Activated naive CD4-positive, alpha-beta T cell treated with Interleukin-2 at 50 U/mL for 16 hours (primary cell): ENCODE measurements around the gene PSMB10.
"Not testable (repeated sequence)": the region's sequence is repeated elsewhere in the genome, so short reads cannot be mapped to it uniquely, and the experiment has no call there.

Experiments used
- DNase-seq: peaks from one replicate; pipeline ENCODE4 v3.0.0-alpha.2; 2020

The PSMB10 gene

DNA sequence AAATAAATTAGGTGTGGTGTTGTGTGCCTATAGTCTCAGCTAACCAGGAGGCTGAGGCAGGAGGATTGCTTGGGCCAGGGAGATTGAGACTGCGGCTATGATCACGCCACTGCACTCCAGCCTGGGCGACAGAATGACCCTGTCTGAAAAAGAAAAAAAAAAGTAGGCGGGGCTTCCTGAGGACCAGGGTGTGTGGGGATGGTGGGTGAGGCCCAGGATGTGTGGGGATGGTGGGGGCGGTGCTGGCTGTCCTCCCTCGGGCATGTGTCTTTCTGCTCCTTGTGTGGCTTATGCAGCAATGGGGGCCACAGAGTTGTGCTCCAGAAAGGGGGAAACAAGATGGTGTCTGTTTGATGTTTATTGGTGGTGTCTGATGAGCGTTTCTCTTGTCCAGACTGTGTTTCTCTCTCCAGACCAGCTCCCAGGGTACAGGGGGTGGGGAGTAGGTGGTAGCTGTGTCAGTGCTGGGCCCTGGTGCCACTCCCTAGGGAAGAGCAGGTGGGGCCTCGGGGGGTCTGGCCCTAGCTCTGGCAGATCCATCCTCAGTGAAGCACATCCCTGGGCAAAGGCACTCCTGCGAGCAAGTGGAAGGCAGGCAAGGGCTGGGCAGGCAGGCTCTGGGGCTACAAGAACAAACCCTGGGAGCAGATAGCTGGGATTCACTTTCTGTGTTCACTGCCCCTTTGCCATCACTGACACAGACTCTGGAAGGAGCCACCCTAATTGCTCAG, 5.0 kb upstream of the PSMB10 start:
- DNase-seq = no peak

DNA sequence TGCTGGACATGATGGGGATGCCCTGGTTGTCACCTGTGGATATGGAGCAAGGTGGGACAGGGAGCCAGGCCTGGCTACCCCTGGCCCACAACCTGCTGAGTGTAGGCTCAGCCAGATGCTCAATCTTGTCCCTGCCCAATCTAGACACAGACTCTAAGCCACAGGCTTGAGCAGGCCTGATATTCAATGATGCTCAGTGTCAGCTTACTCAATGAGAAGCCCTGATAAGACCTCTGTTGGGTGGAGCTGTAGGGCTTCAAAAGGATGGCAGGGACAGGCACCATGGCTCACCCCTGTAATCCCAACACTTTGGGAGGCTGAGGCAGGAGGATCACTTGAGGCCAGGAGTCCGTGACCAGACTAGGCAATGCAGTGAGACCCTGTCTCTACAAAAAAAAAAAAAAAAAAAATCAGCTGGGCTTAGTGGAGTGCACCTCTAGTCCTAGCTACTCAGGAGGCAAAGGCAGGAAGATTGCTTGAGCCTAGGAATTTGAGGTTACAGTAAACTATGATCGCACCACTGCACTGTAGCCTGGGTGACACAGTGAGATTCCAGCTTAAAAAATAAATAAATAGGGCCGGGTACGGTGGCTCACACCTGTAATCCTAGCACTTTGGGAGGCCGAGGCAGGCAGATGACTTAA, 3.9 kb upstream of the PSMB10 start:
- DNase-seq = no peak

DNA sequence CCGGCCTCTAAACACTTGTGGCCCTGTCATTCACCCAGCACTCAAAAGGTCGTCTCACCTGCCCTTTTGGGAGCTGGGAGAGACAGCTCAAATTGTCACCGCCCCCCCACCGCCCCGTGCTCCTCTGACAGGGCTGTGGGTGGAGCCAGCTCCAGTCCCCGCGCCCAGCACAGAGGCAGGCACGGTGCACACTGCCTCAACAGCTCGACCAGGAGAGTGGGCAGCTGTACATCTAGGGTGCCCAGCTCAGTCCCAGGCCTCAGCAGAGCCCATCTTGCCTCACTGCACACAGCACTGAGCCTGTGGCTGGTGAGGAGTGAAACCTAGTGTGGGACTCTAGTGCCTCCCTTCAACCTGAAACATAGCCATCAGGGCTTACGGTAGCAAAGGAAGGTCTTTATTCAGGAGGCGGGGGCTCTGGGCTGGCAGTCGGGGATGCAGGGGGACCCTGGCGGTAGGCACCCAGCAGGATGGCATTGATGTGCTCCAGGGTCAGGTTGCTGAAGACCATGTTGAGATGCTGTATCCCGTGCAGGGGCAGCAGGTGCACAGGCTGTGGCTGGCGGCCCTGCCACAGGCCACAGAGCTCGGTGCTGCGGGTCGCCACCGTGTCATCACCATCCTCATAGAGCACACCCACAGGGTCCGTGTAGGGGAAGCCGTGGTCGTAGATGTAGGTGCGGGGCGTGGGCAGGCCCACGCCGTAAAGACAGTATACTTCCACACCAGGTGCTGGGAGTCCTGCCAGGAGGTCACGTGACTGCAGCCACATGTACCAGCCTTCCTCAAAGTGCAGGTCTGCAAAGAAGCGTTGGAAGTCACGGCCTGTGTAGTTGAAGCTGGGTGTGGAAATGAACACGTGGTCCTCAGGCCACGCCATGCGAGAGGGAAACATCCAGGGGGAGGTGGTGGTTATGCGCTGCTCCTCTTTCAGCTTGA, 3.1 kb upstream of the PSMB10 start:
- DNase-seq = peak; percentile 34

DNA sequence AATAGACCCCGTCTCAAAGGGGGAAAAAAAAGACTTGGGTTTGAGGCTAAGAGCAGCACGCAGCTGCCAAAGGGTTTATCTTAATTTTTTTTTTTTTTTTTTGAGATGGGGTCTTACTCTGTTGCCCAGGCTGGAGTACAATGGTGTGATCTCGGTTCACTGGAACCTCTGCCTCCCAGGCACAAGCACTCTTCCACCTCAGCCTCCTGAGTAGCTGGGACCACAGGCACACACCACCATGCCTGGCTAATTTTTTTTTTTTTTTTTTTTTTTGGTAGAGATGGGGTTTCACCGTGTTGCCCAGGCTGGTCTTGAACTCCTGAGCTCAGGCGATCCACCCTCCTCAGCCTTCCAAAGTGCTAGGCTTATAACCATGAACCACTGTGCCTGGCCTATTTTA, 1.1 kb upstream of the PSMB10 start:
- not testable (repeated sequence) for DNase-seq

DNA sequence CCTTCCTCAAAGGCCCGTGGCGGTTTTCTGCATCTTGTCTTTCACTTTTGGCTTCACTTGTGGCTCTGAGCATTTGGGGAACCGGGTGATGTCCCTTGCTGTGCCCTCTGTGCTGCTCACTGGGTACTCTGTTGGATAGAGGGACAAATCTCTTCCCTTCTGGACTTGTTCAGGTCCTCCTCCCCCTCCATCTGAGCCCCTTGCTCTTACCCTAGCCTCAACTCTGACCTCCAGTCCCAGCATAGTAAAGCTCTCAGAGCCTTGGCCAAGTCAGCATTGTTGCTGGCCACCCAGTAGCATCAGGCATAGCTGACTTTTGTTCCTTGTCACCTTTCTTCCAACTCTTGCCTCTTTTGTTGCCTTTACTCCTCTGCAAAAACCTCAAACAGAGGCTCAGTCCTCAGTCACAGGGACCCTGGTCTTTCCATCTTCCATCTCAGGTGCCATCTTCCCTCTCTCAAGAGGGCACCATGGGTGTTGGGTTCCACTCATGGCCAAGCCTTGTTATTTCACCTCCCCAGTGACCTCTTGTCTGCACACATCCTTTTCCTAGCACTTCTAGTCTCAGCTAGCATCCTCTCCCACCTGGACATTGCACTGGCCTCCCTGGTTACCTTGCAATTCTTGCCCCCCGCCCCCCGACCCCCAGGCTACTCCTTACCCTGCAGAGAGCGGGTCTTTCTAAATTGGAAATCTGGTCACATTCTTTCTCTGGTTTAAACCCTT, 393 bp upstream of the PSMB10 start:
- peak; percentile 79 for DNase-seq

DNA sequence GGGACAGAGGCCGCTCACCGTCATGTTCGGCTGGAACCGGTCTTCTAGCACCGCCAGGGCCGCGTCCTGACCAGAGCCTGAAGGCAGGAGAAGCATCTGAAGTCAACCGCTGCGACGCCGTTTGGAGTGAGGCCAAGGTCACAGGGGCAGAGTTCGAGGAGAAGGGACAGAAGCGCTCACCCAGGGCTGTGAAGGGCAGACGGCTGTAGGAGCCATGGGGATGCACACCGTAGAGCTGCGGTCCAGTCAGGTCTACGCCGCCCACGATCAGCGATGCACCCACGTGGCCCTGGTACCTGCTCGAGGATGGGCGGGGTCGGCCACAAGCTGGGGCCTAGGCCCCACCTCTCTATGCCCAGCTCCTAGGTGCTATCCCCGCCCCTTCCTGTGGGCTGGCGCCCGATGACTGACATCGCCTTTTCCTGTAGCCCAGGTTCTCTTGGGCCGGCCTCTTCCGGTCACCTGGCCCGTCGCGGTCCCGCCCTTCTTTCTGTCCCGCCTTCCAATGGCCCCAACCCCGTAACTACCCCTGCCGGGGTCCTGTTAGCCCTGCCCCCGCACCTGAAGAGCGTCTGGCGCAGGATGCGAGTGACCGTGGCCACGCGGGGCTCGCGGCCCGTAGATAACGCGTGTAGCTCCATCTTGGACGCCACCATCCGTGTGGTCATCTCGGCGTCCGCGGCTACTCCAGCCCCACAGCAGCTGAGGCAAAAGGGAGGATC, 1.1 kb downstream of the PSMB10 start:
- DNase-seq = peak; percentile 97

DNA sequence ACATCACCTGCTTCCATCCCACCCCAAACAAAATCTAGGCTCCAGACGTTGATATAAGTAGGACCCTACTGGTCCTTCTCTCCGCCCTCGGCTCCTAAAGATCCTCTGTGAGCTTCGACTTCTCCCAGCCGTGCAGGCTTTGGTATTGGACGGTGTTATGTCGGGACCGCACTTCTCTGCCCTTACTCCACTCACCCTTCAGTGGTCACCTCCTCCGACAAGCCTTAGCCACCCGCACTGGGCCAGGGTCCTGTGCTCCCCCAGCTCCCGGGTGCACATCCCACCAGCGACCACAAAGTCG, 1.6 kb downstream of the PSMB10 start:
- DNase-seq = no peak

DNA sequence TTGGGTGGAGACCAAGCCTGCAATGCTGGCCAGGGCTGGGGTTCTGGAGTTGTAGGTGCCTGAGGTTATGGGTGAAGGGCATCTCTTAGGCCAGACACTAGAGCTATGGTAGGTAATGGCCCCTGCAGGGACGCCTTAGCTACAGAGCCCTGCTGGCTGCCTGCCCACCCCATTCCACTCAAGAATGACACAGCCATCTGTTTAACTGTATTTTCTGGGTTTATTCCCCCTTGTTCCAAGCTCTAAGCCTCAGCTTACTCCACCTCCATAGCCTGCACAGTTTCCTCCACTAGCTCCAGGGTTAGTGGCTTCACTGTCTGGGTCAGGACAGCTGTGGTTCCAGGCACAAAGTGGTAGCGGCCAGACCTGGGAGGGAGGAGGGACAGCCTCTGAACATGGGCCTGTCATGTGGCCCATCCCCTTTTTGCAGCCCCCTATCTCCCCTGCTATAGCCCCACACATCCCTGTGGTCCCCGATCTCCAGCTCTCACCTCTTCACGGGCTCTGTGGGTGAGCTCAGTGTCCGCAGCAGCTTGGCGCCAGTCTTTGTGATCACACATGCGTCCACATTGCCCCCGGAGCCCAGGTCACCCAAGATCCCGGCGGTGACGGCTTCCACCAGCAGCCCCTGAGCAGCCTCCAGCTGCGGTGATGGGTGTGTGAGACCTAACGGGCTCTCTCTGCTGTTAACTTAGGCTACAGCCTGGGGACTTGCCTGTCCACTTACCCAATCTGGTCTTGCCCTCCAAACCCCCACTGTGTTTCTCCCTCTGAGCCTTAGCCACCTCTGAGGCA, 2.1 kb downstream of the PSMB10 start:
- DNase-seq = no peak

DNA sequence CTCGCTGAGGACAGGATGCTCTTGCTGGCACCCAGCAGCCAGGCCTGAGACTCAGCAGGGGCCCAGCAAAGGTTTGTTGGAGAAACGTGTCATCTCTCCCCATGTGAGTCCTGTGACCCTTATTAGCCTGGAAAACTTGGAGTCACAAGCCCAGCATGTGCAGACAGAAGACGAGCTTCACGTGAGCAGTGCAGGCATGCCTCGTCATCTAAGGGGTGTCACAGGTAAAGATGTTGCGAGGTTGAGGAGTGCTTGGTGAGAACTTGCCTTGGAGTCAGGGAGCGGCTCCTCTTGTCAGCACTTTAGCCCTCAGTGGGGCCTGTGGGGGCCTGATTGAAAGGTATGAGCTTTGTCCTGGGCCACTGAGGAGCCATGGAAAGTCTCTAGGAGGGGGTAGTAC, 2.8 kb downstream of the PSMB10 start:
- no peak for DNase-seq

DNA sequence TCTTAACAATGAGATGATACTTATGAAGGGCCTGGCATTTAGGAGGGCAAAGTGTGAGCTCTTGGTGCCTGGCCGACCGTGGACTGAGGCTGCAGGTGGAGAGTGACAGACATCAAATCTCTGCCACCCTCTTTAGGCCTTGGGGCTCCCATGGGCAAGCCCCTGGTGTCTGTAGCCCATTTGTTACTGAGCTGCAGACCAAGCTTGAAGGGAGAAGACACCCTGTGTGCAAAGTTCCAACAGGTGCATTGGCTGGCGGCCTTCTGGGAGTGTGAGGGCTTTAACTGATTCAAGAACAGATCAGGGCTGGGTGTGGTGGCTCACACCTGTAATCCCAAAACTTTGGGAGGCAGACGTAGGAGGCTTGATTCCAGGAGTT, 4.2 kb downstream of the PSMB10 start:
- DNase-seq = no peak

DNA sequence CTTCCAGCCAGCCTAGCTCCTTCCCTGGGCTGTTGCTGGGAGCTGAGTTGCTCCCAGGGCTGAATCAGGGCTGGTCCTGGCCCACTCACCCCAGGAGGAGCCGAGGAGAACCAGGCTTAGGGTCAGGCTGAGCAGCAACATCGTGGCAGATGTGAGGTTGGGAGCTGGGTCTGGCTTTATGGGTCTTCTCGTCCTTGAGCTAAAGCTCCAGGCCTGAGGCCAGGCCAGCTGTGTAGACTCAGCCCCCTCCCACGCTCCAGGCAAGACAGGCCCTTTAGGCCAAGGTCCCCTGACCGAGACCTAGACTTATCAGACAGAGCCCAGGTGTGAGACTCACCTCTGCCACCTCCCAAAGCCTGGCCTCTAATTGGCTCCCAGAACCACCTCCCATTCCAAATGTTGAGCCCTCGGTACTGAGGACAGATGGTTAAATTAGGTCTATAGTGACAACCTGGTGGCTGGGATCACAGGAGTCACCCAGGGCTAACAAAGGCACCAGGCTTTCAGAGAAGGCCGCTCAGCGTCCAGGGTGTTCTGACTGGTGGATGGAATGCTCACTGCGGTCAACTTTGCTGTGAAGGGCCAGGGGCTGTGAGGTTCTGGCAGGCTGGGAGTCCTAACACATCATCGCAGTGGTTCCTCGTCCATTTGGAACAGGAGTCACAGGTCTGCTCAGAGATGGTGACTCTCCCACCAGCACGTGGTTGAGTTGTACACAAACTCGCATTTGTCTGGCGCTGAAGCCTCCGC, 4.8 kb downstream of the PSMB10 start, which contains the start of gene CTRL:
TSS of gene CTRL (minus strand) at position 151 of the 750 bp plus-strand sequence. CDS start at position 141, 10 bp downstream.
- no peak for DNase-seq

DNA sequence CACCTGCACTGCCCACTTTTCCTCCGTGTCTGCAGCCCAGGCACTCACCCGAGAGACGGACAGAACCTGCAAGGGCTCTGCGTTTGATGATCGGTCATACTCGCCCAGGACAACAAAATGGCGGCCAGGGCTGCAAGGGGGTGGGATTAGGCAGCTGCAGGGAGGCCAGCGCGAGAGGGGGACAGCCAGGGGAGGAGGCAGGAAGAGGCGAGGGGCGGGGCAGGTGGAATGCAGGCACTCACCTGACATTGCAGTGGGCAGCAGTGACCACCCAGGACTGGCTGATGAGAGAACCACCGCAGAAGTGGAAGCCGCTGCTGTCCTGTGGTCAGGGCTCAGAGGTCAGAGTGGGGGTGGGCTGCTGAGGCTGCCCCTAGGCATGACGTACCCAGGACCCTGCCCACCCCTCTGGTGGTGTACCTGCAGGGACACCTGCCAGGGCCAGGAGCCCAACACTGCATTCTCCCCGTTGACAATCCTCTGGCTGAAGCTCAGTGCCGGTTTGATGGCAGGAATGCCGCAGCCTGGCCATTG, 5.9 kb downstream of the PSMB10 start:
- DNase-seq = no peak

DNA sequence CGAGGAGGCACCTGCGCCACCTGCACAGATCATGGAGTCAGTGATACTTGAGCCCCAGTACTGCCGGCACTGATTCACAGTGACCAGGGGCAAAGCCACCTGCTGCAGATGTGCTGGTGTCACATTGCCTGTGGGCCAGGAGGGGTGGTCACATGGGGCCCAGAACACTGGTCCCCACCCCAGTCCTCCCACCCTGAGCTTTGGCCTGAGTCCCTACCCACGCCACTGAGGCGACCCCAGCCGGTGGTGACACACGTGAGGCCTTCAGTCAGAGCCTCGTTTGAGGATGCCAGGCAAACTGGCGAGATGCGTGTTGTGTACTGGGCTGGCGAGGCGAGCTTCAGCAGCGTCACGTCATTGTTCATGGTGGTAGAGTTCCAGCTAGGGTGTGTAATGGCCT, 6.5 kb downstream of the PSMB10 start:
- DNase-seq = no peak

DNA sequence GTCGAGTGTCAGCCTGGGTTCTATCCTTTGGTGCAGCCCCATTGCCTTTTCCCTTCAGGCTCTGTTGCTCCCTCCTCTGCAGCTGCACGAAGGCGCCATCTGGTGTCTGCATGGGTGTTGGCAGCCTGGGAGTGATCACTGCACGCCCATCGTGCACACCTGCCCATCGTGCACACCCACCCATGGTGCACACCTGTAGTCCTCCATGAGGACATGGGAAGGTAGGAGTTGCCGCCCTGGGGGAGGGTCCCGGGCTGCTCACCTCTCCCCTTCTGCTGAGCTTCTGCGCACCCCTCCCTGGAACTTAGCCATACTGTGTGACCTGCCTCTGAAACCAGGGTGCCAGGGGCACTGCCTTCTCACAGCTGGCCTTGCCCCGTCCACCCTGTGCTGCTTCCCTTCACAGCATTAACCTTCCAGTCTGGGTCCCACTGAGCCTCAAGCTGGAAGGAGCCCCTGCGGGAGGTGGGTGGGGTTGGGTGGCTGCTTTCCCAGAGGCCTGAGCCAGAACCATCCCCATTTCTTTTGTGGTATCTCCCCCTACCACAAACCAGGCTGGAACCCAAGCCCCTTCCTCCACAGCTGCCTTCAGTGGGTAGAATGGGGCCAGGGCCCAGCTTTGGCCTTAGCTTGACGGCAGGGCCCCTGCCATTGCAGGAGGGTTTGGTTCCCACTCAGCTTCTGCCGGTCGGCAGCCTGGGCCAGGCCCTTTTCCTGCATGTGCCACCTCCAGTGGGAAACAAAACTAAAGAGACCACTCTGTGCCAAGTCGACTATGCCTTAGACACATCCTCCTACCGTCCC, 7.9 kb downstream of the PSMB10 start:
- peak; percentile 79 for DNase-seq

DNA sequence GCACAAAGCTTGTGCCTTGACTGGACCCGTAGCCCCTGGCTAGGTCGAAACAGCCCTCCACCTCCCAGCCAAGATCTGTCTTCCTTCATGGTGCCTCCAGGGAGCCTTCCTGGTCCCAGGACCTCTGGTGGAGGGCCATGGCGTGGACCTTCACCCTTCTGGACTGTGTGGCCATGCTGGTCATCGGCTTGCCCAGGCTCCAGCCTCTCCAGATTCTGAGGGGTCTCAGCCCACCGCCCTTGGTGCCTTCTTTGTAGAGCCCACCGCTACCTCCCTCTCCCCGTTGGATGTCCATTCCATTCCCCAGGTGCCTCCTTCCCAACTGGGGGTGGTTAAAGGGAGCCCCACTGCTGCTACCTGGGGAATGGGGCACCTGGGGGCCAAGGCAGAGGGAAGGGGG, 8.5 kb downstream of the PSMB10 start:
- DNase-seq = no peak

DNA sequence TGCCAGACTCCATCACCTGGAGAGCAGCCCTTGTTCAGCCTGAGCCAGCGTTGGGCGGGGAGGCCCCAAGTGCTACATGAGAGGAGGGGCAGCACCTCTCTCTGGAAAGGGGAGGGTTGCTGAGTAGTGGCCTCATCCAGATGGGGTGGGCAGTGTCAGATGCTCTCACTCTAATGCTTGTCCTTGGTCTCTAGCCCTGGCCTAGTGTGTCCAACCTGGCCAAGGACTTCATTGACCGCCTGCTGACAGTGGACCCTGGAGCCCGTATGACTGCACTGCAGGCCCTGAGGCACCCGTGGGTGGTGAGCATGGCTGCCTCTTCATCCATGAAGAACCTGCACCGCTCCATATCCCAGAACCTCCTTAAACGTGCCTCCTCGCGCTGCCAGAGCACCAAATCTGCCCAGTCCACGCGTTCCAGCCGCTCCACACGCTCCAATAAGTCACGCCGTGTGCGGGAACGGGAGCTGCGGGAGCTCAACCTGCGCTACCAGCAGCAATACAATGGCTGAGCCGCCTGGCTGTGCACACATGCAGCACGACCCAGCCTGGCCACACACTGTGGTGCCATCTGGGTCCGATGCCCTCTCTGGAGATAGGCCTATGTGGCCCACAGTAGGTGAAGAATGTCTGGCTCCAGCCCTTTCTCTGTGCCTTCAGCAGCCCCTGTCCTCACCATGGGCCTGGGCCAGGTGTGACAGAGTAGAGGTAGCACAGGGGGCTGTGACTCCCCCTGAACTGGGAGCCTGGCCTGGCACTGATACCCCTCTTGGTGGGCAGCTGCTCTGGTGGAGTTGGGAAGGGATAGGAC, 9.3 kb downstream of the PSMB10 start:
- no peak for DNase-seq

DNA sequence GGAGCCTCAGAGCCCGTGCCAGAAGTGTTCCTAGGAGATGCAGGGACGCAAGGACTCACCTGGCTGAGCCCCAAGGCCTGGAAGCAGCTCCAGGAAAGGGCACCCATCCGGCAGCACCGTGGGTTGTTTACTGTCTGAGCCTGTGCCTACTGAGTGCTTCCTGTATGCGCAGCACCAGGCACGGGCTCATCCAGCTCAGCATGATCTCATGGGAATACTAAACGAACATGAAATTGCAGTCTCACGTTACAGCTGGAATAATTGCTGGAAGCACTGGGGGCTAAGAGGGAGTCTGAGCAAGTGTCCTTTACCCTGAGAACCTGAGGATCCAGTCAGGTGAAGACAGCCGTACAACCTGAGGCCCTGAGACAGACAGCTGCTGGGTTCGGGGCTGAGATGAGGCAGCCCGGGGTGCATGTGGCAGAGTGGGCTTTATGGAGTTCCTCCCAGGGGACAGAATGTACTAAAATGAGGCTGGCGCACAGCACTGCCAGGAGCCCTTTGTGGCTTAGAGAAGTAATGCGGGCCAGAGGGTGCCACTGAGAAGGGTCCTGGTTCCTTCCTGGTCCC, 10.4 kb downstream of the PSMB10 start:
- DNase-seq = no peak
